Keratinocyte (primary cell): ENCODE results near the gene GFOD1. TPM values are rescaled to one million over a fixed set of nuclear protein-coding genes. Genes with fewer than 3 reads are reported as not detected.

Experiments used
- DNase-seq: peaks from one replicate; pipeline ENCODE4 v3.0.0-alpha.2; 2011; ENCODE audit warnings: low read depth, missing footprints, low spot score
- FAIRE-seq: peaks from 2 replicates; lab custom pipeline; 2011; peaks lifted over from hg19 to GRCh38; lab: Jason Lieb, UNC
- H2AFZ ChIP-seq: 2 replicates; pipeline ENCODE4 v1.6.0; 2012; ENCODE audit warnings: low read length, control low read depth, inconsistent platforms; ENCODE audit not compliant: control insufficient read depth
- H3K27ac ChIP-seq: 2 replicates; pipeline ENCODE4 v1.5.1; 2011; ENCODE audit warnings: low read length; ENCODE audit not compliant: control insufficient read depth, insufficient read depth
- H3K27me3 ChIP-seq: 3 replicates; pipeline ENCODE4 v1.6.0; 2011; ENCODE audit warnings: low read length; ENCODE audit not compliant: control insufficient read depth, insufficient read depth; ENCODE audit errors: extremely low read depth
- H3K36me3 ChIP-seq, 2 experiments: 2 replicates in 1 of 2; 3 replicates in 1 of 2; pipeline ENCODE4 v1.5.1; 2011; ENCODE audit warnings: low read length in 2 of 2, mild to moderate bottlenecking in 1 of 2; ENCODE audit not compliant: control insufficient read depth in 2 of 2, insufficient read depth in 2 of 2; ENCODE audit errors: extremely low read depth in 1 of 2
- H3K4me1 ChIP-seq: 3 replicates; pipeline ENCODE4 v1.5.1; 2011; ENCODE audit warnings: low read length; ENCODE audit not compliant: control insufficient read depth, insufficient read depth; ENCODE audit errors: extremely low read depth
- H3K4me2 ChIP-seq: 3 replicates; pipeline ENCODE4 v1.6.0; 2011; ENCODE audit warnings: low read depth, low read length; ENCODE audit not compliant: control insufficient read depth, insufficient read depth; ENCODE audit errors: extremely low read depth
- H3K4me3 ChIP-seq, 3 experiments: fragments of 200-600 bp in 1 of 3; sonication (generic) in 1 of 3; 2 replicates in 2 of 3; 3 replicates in 1 of 3; pipeline ENCODE4 v1.5.1; 2011 to 2016; ENCODE audit warnings: low read length in 3 of 3, mild to moderate bottlenecking in 3 of 3, control low read depth in 2 of 3, inconsistent platforms in 1 of 3, low read depth in 1 of 3, mixed read lengths in 1 of 3, mixed run types in 1 of 3, moderate library complexity in 1 of 3; ENCODE audit not compliant: control insufficient read depth in 2 of 3, insufficient read depth in 2 of 3; ENCODE audit errors: extremely low read depth in 1 of 3
- H3K79me2 ChIP-seq: 2 replicates; pipeline ENCODE4 v1.6.0; 2012; ENCODE audit warnings: low read length; ENCODE audit not compliant: control insufficient read depth, insufficient read depth
- H3K9ac ChIP-seq: 3 replicates; pipeline ENCODE4 v1.6.0; 2011; ENCODE audit warnings: low read length; ENCODE audit not compliant: control insufficient read depth, insufficient read depth; ENCODE audit errors: extremely low read depth
- H3K9me1 ChIP-seq: 3 replicates; pipeline ENCODE4 v1.6.0; 2011; ENCODE audit warnings: low read length; ENCODE audit not compliant: control insufficient read depth, insufficient read depth; ENCODE audit errors: extremely low read depth
- H3K9me3 ChIP-seq: 2 replicates; pipeline ENCODE4 v1.5.1; 2012; ENCODE audit warnings: low read depth, low read length; ENCODE audit not compliant: control insufficient read depth
- H4K20me1 ChIP-seq: 3 replicates; pipeline ENCODE4 v1.6.0; 2011; ENCODE audit warnings: low read length; ENCODE audit not compliant: control insufficient read depth, insufficient read depth; ENCODE audit errors: extremely low read depth
- CTCF ChIP-seq, 3 experiments: IDR thresholded peaks in 1 of 3; conservative IDR thresholded peaks in 1 of 3; optimal IDR thresholded peaks in 1 of 3; 2 replicates in 2 of 3; 3 replicates in 1 of 3; pipeline versions ENCODE3 to v1.5.1; 2011; ENCODE audit warnings: low read length in 3 of 3, mild to moderate bottlenecking in 3 of 3, moderate library complexity in 2 of 3, control low read depth in 1 of 3, inconsistent platforms in 1 of 3; ENCODE audit not compliant: insufficient read depth in 2 of 3; ENCODE audit errors: extremely low read depth in 1 of 3
- EZH2 ChIP-seq: IDR thresholded peaks from one replicate; pipeline ENCODE4 v1.6.1; 2012; ENCODE audit warnings: inconsistent platforms, mild to moderate bottlenecking, low read length, moderate library complexity
- dilution Hi-C: fragments of 300-500 bp; cut with MboI; formaldehyde crosslinking; loops from one replicate; pipeline ENCODE4 v1.7.0; 2020; ENCODE audit warnings: low sequenced_read_pairs; ENCODE audit not compliant: extremely low pct_ligation_motif_present
- polyA plus RNA-seq, 5 experiments: library from polyadenylated mRNA; depleted of rRNA in 3 of 5; stranded (reverse) in 3 of 5; stranded (forward) in 1 of 5; unstranded in 1 of 5; fragments of >200 nt; gene quantifications; 1 replicate in 1 of 5; 2 replicates in 3 of 5; 3 replicates in 1 of 5; pipeline versions ENCODE4 v1.2.1 to v1.2.3, GENCODE V29; 2011 to 2012; ENCODE audit warnings: missing spikeins in 2 of 5, low read depth in 1 of 5, low replicate concordance in 1 of 5

Gene GFOD1
- polyA plus RNA-seq, 1 donor (not counting 4 experiments of a cell fraction or from before 2014, with no cell fraction given), result 7.2 TPM

- Histone ChIP-seq H3K4me3 (no peak overlapping the region), H3K79me2 (no peaks in the 10 kb centered on the region), H3K9me1 (no peaks in the 10 kb centered on the region), H2AFZ (no peak overlapping the region), H3K4me2 (no peak overlapping the region), H3K36me3 (no peaks in the 10 kb centered on the region), H4K20me1 (no peaks in the 10 kb centered on the region), H3K9ac (no peak overlapping the region), H3K4me1 (peaks cover 9% of the 10 kb centered on the region), H3K9me3 (no peaks in the 10 kb centered on the region), H3K27me3 (no peaks in the 10 kb centered on the region), H3K27ac (no peak overlapping the region)
- no peak for FAIRE-seq
- dilution Hi-C loops, result loop anchor here (5.0 kb wide), 1 partner anchor 67 kb away; no protein-coding TSS in a partner anchor
- TF ChIP-seq CTCF (optimal IDR thresholded peaks at IDR 0.05 in 1 of 3, IDR thresholded peaks at IDR 0.05 in 1 of 3, conservative IDR thresholded peaks at IDR 0.05 in 1 of 3; ENCODE audit: extremely low read depth in 1 of 3, insufficient read depth in 2 of 3, low read length in 3 of 3) (no peak), EZH2 (no peak)
- no peak for DNase-seq
Measured at GRCh38 chr6:13495112-13495776, 7.8 kb upstream of the GFOD1 start.

- Histone ChIP-seq H3K27me3 (no peaks in the 10 kb centered on the region), H3K79me2 (no peaks in the 10 kb centered on the region), H3K4me2 (no peak overlapping the region), H3K4me3 (no peak overlapping the region), H3K9me3 (no peaks in the 10 kb centered on the region), H3K27ac (no peak overlapping the region), H4K20me1 (no peaks in the 10 kb centered on the region), H3K9ac (no peak overlapping the region), H3K36me3 (no peaks in the 10 kb centered on the region), H2AFZ (no peak overlapping the region), H3K4me1 (peaks cover 9% of the 10 kb centered on the region), H3K9me1 (no peaks in the 10 kb centered on the region)
- no peak for DNase-seq
- TF ChIP-seq EZH2, result no peak
- TF ChIP-seq CTCF (optimal IDR thresholded peaks at IDR 0.05 in 1 of 3, IDR thresholded peaks at IDR 0.05 in 1 of 3, conservative IDR thresholded peaks at IDR 0.05 in 1 of 3; ENCODE audit: extremely low read depth in 1 of 3, insufficient read depth in 2 of 3, low read length in 3 of 3), result no peak
- no peak for FAIRE-seq
- dilution Hi-C loops, result no loop called here
Measured at GRCh38 chr6:13494137-13494536, 6.7 kb upstream of the GFOD1 start.
